ENCODE results near the gene SBF2. TPM values are rescaled to one million over a fixed set of nuclear protein-coding genes. Genes with fewer than 3 reads are reported as not detected.

The SBF2 gene
- total RNA-seq, 1 donor from 2014 or later, result 26.2 TPM

GRCh38 chr11:10076458-10077141 is 217.4 kb downstream of the SBF2 start:
- TF ChIP-seq, protein P1, sequence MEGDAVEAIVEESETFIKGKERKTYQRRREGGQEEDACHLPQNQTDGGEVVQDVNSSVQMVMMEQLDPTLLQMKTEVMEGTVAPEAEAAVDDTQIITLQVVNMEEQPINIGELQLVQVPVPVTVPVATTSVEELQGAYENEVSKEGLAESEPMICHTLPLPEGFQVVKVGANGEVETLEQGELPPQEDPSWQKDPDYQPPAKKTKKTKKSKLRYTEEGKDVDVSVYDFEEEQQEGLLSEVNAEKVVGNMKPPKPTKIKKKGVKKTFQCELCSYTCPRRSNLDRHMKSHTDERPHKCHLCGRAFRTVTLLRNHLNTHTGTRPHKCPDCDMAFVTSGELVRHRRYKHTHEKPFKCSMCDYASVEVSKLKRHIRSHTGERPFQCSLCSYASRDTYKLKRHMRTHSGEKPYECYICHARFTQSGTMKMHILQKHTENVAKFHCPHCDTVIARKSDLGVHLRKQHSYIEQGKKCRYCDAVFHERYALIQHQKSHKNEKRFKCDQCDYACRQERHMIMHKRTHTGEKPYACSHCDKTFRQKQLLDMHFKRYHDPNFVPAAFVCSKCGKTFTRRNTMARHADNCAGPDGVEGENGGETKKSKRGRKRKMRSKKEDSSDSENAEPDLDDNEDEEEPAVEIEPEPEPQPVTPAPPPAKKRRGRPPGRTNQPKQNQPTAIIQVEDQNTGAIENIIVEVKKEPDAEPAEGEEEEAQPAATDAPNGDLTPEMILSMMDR (conservative IDR thresholded peaks at IDR 0.05; ENCODE audit: low read depth, low read length), result peak; percentile 74
- H3K4me3 ChIP-seq (ENCODE audit: low read depth, low read length), result no peak overlapping the region
- no peak for DNase-seq (ENCODE audit: low read depth)

DNA sequence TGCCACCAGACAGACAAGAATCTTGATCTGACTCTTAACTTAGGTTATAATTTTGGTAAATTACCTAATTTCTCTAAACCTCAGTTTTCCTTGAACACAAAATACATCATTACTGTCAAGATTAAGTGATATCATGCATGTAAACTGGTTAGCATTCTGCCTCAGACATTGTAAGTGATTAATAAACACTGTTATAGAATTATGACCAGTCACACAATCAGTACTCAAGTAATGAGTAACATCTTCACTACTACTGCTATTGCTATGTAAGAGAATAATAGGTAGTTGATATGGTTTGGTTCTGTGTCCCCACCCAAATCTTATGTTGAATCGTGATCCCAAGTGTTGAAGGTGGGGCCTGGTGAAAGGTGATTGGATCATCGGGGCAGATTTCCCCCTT is 218.9 kb downstream of the SBF2 start:
- H3K4me3 ChIP-seq (ENCODE audit: low read depth, low read length), result no peak overlapping the region
- TF ChIP-seq, protein P1 (conservative IDR thresholded peaks at IDR 0.05; ENCODE audit: low read depth, low read length), result no peak
- DNase-seq (ENCODE audit: low read depth), result no peak

- no peak for DNase-seq (ENCODE audit: low read depth)
- TF ChIP-seq, protein P1 (conservative IDR thresholded peaks at IDR 0.05; ENCODE audit: low read depth, low read length), result no peak
- H3K4me3 ChIP-seq (ENCODE audit: low read depth, low read length), result no peak overlapping the region
Observed at GRCh38 chr11:10072841-10073240, 221.2 kb downstream of the SBF2 start.

DNA sequence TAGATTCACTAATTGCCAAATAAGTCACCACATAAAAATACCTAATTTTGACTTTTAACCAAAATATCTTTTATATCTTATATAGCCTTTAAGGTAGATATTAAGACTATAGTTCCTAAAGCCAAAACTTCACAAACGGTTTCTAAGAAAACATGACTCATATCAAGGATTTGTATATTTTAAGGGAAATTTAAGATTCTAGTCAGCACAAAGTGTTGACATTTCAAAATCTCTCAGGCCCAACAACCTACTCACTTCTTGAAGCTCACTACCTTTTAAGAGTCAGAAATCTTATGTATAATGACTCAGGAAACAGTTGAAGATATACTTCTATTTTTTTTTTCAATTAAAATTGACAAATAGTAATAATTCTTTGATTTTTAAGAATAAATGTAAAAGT is 221.9 kb downstream of the SBF2 start:
- DNase-seq (ENCODE audit: low read depth), result no peak
- no peak overlapping the region for H3K4me3 ChIP-seq (ENCODE audit: low read depth, low read length)
- TF ChIP-seq, protein P1 (conservative IDR thresholded peaks at IDR 0.05; ENCODE audit: low read depth, low read length), result no peak

GRCh38 chr11:10067629-10068300 is 226.3 kb downstream of the SBF2 start:
- DNase-seq (ENCODE audit: low read depth), result no peak
- no peak overlapping the region for H3K4me3 ChIP-seq (ENCODE audit: low read depth, low read length)
- TF ChIP-seq, protein P1 (conservative IDR thresholded peaks at IDR 0.05; ENCODE audit: low read depth, low read length), result no peak

DNA sequence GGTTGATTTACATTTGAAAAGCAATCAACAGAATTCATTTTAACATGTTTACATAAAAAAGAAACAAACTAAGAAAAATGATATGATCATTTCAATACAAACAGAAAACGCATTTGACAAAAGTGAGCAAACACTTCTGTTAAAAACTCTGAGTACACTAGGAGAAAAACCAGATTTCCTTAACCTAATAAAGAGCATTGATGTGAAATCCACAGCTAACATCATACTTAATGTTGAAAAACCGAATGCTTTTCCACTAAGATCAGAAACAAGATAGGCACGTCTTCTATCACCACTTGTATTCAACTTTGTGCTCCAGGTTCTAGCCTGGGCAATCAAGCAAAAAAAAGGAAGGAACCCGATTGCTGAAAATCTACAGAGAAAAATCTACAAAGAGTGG is 227.6 kb downstream of the SBF2 start:
- no peak for DNase-seq (ENCODE audit: low read depth)
- no peak overlapping the region for H3K4me3 ChIP-seq (ENCODE audit: low read depth, low read length)
- TF ChIP-seq, protein P1 (conservative IDR thresholded peaks at IDR 0.05; ENCODE audit: low read depth, low read length), result no peak

- TF ChIP-seq, protein P1 (conservative IDR thresholded peaks at IDR 0.05; ENCODE audit: low read depth, low read length), result no peak
- no peak overlapping the region for H3K4me3 ChIP-seq (ENCODE audit: low read depth, low read length)
- DNase-seq (ENCODE audit: low read depth), result no peak
Observed at GRCh38 chr11:10064828-10065227, 229.2 kb downstream of the SBF2 start.

All from epithelial cell of proximal tubule (primary cell).